Fibroblast of lung (primary cell): Measurements from ENCODE around the gene KTI12. TPM values are rescaled to one million over a fixed set of nuclear protein-coding genes. Genes with fewer than 3 reads are reported as not detected.

ENCODE experiments used
- DNase-seq, 2 donors: peaks; one replicate each; pipeline versions ENCODE4 v3.0.0 to v3.0.0-alpha.2; 2010; ENCODE audit warnings: low read depth in 2 of 2
- H2AFZ ChIP-seq: 2 replicates; pipeline ENCODE4 v1.5.1; 2012; ENCODE audit warnings: low read length, control low read depth, inconsistent platforms
- H3K27ac ChIP-seq: 2 replicates; pipeline ENCODE4 v1.5.1; 2011; ENCODE audit warnings: low read length, control low read depth; ENCODE audit not compliant: insufficient read depth
- H3K27me3 ChIP-seq: 2 replicates; pipeline ENCODE4 v1.5.1; 2011; ENCODE audit warnings: mild to moderate bottlenecking, low read length; ENCODE audit not compliant: control insufficient read depth, insufficient read depth
- H3K36me3 ChIP-seq: 2 replicates; pipeline ENCODE4 v1.5.1; 2011; ENCODE audit warnings: low read length; ENCODE audit not compliant: control insufficient read depth, insufficient read depth
- H3K4me1 ChIP-seq: 2 replicates; pipeline ENCODE4 v1.5.1; 2011; ENCODE audit warnings: low read length; ENCODE audit not compliant: control insufficient read depth, insufficient read depth; ENCODE audit errors: extremely low read depth
- H3K4me2 ChIP-seq: 2 replicates; pipeline ENCODE4 v1.5.1; 2011; ENCODE audit warnings: low read length, control low read depth; ENCODE audit not compliant: insufficient read depth; ENCODE audit errors: extremely low read depth
- H3K4me3 ChIP-seq, 4 experiments: fragments of 200-600 bp in 1 of 4; sonication (generic) in 1 of 4; replicated peaks in 1 of 4; 2 replicates each; pipeline ENCODE4 v1.5.1; 2011 to 2016; ENCODE audit warnings: low read length in 4 of 4, low read depth in 3 of 4, mild to moderate bottlenecking in 3 of 4, control low read depth in 2 of 4, inconsistent platforms in 1 of 4, mixed read lengths in 1 of 4; ENCODE audit not compliant: insufficient read depth in 1 of 4; ENCODE audit errors: control extremely low read depth in 1 of 4
- H3K79me2 ChIP-seq: 2 replicates; pipeline ENCODE4 v1.5.1; 2012; ENCODE audit warnings: mild to moderate bottlenecking, low read length, inconsistent platforms; ENCODE audit not compliant: control insufficient read depth, insufficient read depth
- H3K9ac ChIP-seq: 2 replicates; pipeline ENCODE4 v1.5.1; 2011; ENCODE audit warnings: mild to moderate bottlenecking, low read length, control low read depth; ENCODE audit not compliant: insufficient read depth
- H3K9me3 ChIP-seq: 2 replicates; pipeline ENCODE4 v1.5.1; 2012; ENCODE audit warnings: low read depth, low read length; ENCODE audit not compliant: control insufficient read depth, insufficient read depth
- H4K20me1 ChIP-seq: 2 replicates; pipeline ENCODE4 v1.5.1; 2011; ENCODE audit warnings: low read length; ENCODE audit not compliant: control insufficient read depth, insufficient read depth; ENCODE audit errors: extremely low read depth
- EZH2 ChIP-seq: IDR thresholded peaks from 2 replicates; pipeline ENCODE4 v1.5.1; 2012; ENCODE audit warnings: low read length, control low read depth, mild to moderate bottlenecking; ENCODE audit errors: missing control alignments
- polyA plus RNA-seq, 2 donors: library from polyadenylated mRNA; depleted of rRNA in 1 of 2; stranded (reverse) in 1 of 2; unstranded in 1 of 2; fragments of >200 nt; gene quantifications; 2 replicates each; pipeline ENCODE4 v1.2.1, GENCODE V29; 2011 to 2012; ENCODE audit warnings: missing spikeins in 1 of 2
- total RNA-seq: library from RNA; depleted of rRNA; stranded (reverse); fragments of >200 nt; gene quantifications from 2 replicates; pipeline ENCODE4 v1.2.1, GENCODE V29; 2014
- TF ChIP-seq, protein P1 (sequence below), 2 donors: IDR thresholded peaks in 1 of 2; conservative IDR thresholded peaks in 1 of 2; 1 replicate in 1 of 2; 2 replicates in 1 of 2; pipeline ENCODE4 v1.5.1; 2011 to 2012; ENCODE audit warnings: low read length in 2 of 2, control low read depth in 1 of 2, inconsistent platforms in 1 of 2, low read depth in 1 of 2, mild to moderate bottlenecking in 1 of 2

Gene KTI12
- total and polyA plus RNA-seq, 2 donors (not counting 1 experiment from before 2014, with no cell fraction given) = 7.8 to 11.8 TPM

GRCh38 chr1:52057876-52058415 lies 24.3 kb upstream of the KTI12 start:
- Histone ChIP-seq H3K79me2 (peaks cover 59% of the 10 kb centered on the region), H3K4me1 (peaks cover 8% of the 10 kb centered on the region), H3K4me2 (peak overlapping the region; percentile 77), H3K9ac (no peak overlapping the region), H3K4me3 (peak overlapping the region in 2 of 4 experiments; percentile 69 to 79), H3K9me3 (no peaks in the 10 kb centered on the region), H3K27me3 (no peaks in the 10 kb centered on the region), H2AFZ (no peak overlapping the region), H3K27ac (no peak overlapping the region), H4K20me1 (no peaks in the 10 kb centered on the region), H3K36me3 (peaks cover 9% of the 10 kb centered on the region)
- TF ChIP-seq EZH2 = no peak
- TF ChIP-seq, protein P1, sequence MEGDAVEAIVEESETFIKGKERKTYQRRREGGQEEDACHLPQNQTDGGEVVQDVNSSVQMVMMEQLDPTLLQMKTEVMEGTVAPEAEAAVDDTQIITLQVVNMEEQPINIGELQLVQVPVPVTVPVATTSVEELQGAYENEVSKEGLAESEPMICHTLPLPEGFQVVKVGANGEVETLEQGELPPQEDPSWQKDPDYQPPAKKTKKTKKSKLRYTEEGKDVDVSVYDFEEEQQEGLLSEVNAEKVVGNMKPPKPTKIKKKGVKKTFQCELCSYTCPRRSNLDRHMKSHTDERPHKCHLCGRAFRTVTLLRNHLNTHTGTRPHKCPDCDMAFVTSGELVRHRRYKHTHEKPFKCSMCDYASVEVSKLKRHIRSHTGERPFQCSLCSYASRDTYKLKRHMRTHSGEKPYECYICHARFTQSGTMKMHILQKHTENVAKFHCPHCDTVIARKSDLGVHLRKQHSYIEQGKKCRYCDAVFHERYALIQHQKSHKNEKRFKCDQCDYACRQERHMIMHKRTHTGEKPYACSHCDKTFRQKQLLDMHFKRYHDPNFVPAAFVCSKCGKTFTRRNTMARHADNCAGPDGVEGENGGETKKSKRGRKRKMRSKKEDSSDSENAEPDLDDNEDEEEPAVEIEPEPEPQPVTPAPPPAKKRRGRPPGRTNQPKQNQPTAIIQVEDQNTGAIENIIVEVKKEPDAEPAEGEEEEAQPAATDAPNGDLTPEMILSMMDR (conservative IDR thresholded peaks at IDR 0.05 in 1 of 2, IDR thresholded peaks at IDR 0.05 in 1 of 2; ENCODE audit: low read depth in 1 of 2, low read length in 2 of 2) = no peak
- no peak for DNase-seq

- H4K20me1 ChIP-seq = no peaks in the 10 kb centered on the region
- H3K4me3 ChIP-seq = peak overlapping the region; percentile 69 to 89 (median 80)
- H3K27me3 ChIP-seq = no peaks in the 10 kb centered on the region
- no peak for TF ChIP-seq EZH2
- TF ChIP-seq, protein P1 (conservative IDR thresholded peaks at IDR 0.05 in 1 of 2, IDR thresholded peaks at IDR 0.05 in 1 of 2; ENCODE audit: low read depth in 1 of 2, low read length in 2 of 2) = no peak
- peak in 1 of 2 donors; percentile 24 for DNase-seq
- peaks cover 7% of the 10 kb centered on the region for H3K36me3 ChIP-seq
- H3K9ac ChIP-seq = peak overlapping the region; percentile 9
- peak overlapping the region; percentile 72 for H3K27ac ChIP-seq
- no peaks in the 10 kb centered on the region for H3K9me3 ChIP-seq
- peaks cover 8% of the 10 kb centered on the region for H3K4me1 ChIP-seq
- peak overlapping the region; percentile 77 for H3K4me2 ChIP-seq
- no peak overlapping the region for H2AFZ ChIP-seq
- peaks cover 54% of the 10 kb centered on the region for H3K79me2 ChIP-seq
Measured at GRCh38 chr1:52057255-52057654, 23.6 kb upstream of the KTI12 start.

GRCh38 chr1:52056937-52057231 lies 23.3 kb upstream of the KTI12 start:
- TF ChIP-seq EZH2 = no peak
- TF ChIP-seq, protein P1 (conservative IDR thresholded peaks at IDR 0.05 in 1 of 2, IDR thresholded peaks at IDR 0.05 in 1 of 2; ENCODE audit: low read depth in 1 of 2, low read length in 2 of 2) = no peak
- no peak for DNase-seq
- H3K4me3 ChIP-seq = peak overlapping the region; percentile 69 to 89 (median 80)
- peaks cover 56% of the 10 kb centered on the region for H3K79me2 ChIP-seq
- H3K36me3 ChIP-seq = peaks cover 10% of the 10 kb centered on the region
- no peaks in the 10 kb centered on the region for H3K27me3 ChIP-seq
- H3K9me3 ChIP-seq = no peaks in the 10 kb centered on the region
- no peaks in the 10 kb centered on the region for H4K20me1 ChIP-seq
- H2AFZ ChIP-seq = no peak overlapping the region
- H3K4me2 ChIP-seq = peak overlapping the region; percentile 77
- H3K9ac ChIP-seq = peak overlapping the region; percentile 85
- H3K4me1 ChIP-seq = peaks cover 8% of the 10 kb centered on the region
- H3K27ac ChIP-seq = peak overlapping the region; percentile 72
